H1 (cell line): ENCODE results near the gene COQ8B. TPM values are rescaled to one million over a fixed set of nuclear protein-coding genes. Genes with fewer than 3 reads are reported as not detected.

ENCODE experiments used
- CTCF ChIA-PET: fragments of 300-600 bp; sonication (Branson Sonifier 250); formaldehyde crosslinking; loops from one replicate; lab custom pipeline; 2021; ENCODE audit not compliant: partially characterized antibody; lab: Charles Lee
- POLR2A ChIA-PET: fragments of 300-600 bp; sonication (Branson Sonifier 250); formaldehyde crosslinking; loops from one replicate; lab custom pipeline; 2021; ENCODE audit warnings: inconsistent platforms; ENCODE audit not compliant: partially characterized antibody; lab: Charles Lee
- DNase-seq, 2 experiments: peaks; one replicate each; pipeline versions ENCODE4 v3.0.0 to v3.0.0-alpha.2; 2010 to 2022; ENCODE audit warnings: low spot score in 2 of 2, low read depth in 1 of 2, mixed read lengths in 1 of 2
- FAIRE-seq: peaks from 2 replicates; lab custom pipeline; 2011; peaks lifted over from hg19 to GRCh38; lab: Jason Lieb, UNC
- H2AFZ ChIP-seq: 2 replicates; pipeline ENCODE4 v1.8.1; 2012; ENCODE audit warnings: low read length, inconsistent platforms
- H2AK5ac ChIP-seq: 2 replicates; pipeline ENCODE4 v1.6.1; 2013; ENCODE audit warnings: low read depth, low read length
- H2BK120ac ChIP-seq: replicated peaks from 2 replicates; pipeline ENCODE3; 2013; ENCODE audit warnings: low read depth, low read length, inconsistent platforms
- H2BK12ac ChIP-seq: 2 replicates; pipeline ENCODE4 v1.6.1; 2013; ENCODE audit warnings: low read depth, low read length
- H2BK15ac ChIP-seq: 2 replicates; pipeline ENCODE4 v1.6.1; 2013; ENCODE audit warnings: low read length
- H2BK20ac ChIP-seq: 2 replicates; pipeline ENCODE4 v1.6.1; 2013; ENCODE audit warnings: low read length
- H2BK5ac ChIP-seq: 2 replicates; pipeline ENCODE4 v1.6.1; 2013; ENCODE audit warnings: low read depth, low read length
- H3K14ac ChIP-seq: 2 replicates; pipeline ENCODE4 v1.6.1; 2013; ENCODE audit warnings: inconsistent platforms; ENCODE audit not compliant: insufficient read length
- H3K18ac ChIP-seq: 2 replicates; pipeline ENCODE4 v1.6.1; 2013; ENCODE audit warnings: low read length; ENCODE audit errors: extremely low read depth
- H3K23ac ChIP-seq: 2 replicates; pipeline ENCODE4 v1.6.1; 2013; ENCODE audit warnings: inconsistent platforms; ENCODE audit not compliant: insufficient read length
- H3K23me2 ChIP-seq: 2 replicates; pipeline ENCODE4 v1.6.1; 2013; ENCODE audit warnings: low read depth, low read length
- H3K27ac ChIP-seq: 2 replicates; pipeline ENCODE4 v1.6.1; 2011; ENCODE audit warnings: low read depth, low read length, inconsistent platforms
- H3K27me3 ChIP-seq, 4 experiments: replicated peaks in 1 of 4; 1 replicate in 1 of 4; 2 replicates in 3 of 4; pipeline versions ENCODE4 v1.6.1 to v1.8.1; 2011 to 2013; ENCODE audit warnings: low read length in 3 of 4, mild to moderate bottlenecking in 3 of 4, inconsistent platforms in 2 of 4, mixed read lengths in 2 of 4, moderate library complexity in 1 of 4; ENCODE audit not compliant: control insufficient read depth in 3 of 4, insufficient read depth in 3 of 4; ENCODE audit errors: extremely low read depth in 1 of 4
- H3K36me3 ChIP-seq, 4 experiments: 2 replicates each; pipeline versions ENCODE4 v1.6.1 to v1.8.1; 2011 to 2013; ENCODE audit warnings: mild to moderate bottlenecking in 4 of 4, low read length in 3 of 4, moderate library complexity in 2 of 4, control low read depth in 1 of 4, inconsistent platforms in 1 of 4; ENCODE audit not compliant: insufficient read depth in 4 of 4, control insufficient read depth in 2 of 4
- H3K4ac ChIP-seq: replicated peaks from 2 replicates; pipeline ENCODE3; 2013; ENCODE audit warnings: low read length, low read depth, mixed read lengths, inconsistent platforms; ENCODE audit not compliant: insufficient read length
- H3K4me1 ChIP-seq, 4 experiments: replicated peaks in 1 of 4; 1 replicate in 1 of 4; 2 replicates in 3 of 4; pipeline versions ENCODE4 v1.6.1 to v1.8.1; 2011 to 2013; ENCODE audit warnings: low read length in 3 of 4, inconsistent platforms in 2 of 4, mixed read lengths in 1 of 4; ENCODE audit not compliant: insufficient read depth in 4 of 4, control insufficient read depth in 3 of 4
- H3K4me2 ChIP-seq, 2 experiments: 2 replicates each; pipeline versions ENCODE4 v1.6.1 to v1.8.1; 2011 to 2013; ENCODE audit warnings: low read depth in 2 of 2, low read length in 2 of 2, control low read depth in 1 of 2, inconsistent platforms in 1 of 2, mild to moderate bottlenecking in 1 of 2; ENCODE audit not compliant: insufficient read depth in 1 of 2
- H3K4me3 ChIP-seq, 4 experiments: fragments of 200-600, 300-600 bp in 1 of 4; sonication (generic), shearing (Covaris generic), sonication (Bioruptor Twin) in 1 of 4; 2 replicates each; pipeline versions ENCODE4 v1.5.1 to v1.8.1; 2011 to 2016; ENCODE audit warnings: low read length in 4 of 4, low read depth in 3 of 4, control low read depth in 2 of 4, inconsistent platforms in 2 of 4, mild to moderate bottlenecking in 2 of 4, mixed read lengths in 1 of 4, moderate library complexity in 1 of 4; ENCODE audit not compliant: insufficient read depth in 2 of 4; ENCODE audit errors: extremely low read depth in 1 of 4
- H3K56ac ChIP-seq: replicated peaks from 2 replicates; pipeline ENCODE3; 2013; ENCODE audit warnings: low read depth, mild to moderate bottlenecking, mixed read lengths, low read length, inconsistent platforms; ENCODE audit not compliant: insufficient read length
- H3K79me1 ChIP-seq: 2 replicates; pipeline ENCODE4 v1.6.1; 2013; ENCODE audit warnings: low read depth, low read length, control low read depth
- H3K79me2 ChIP-seq, 2 experiments: 2 replicates each; pipeline versions ENCODE4 v1.6.1 to v1.8.1; 2012 to 2013; ENCODE audit warnings: low read length in 2 of 2, mild to moderate bottlenecking in 2 of 2, inconsistent platforms in 1 of 2; ENCODE audit not compliant: insufficient read depth in 2 of 2, control insufficient read depth in 1 of 2
- H3K9ac ChIP-seq, 4 experiments: replicated peaks in 1 of 4; 1 replicate in 1 of 4; 2 replicates in 3 of 4; pipeline versions ENCODE4 v1.6.1 to v1.8.1; 2011 to 2013; ENCODE audit warnings: low read depth in 3 of 4, low read length in 3 of 4, control low read depth in 2 of 4, mild to moderate bottlenecking in 2 of 4, moderate library complexity in 2 of 4, inconsistent platforms in 1 of 4; ENCODE audit errors: extremely low read depth in 1 of 4
- H3K9me3 ChIP-seq, 2 experiments: 2 replicates each; pipeline versions ENCODE4 v1.6.1 to v1.8.1; 2012 to 2013; ENCODE audit warnings: mild to moderate bottlenecking in 2 of 2, moderate library complexity in 2 of 2, control low read depth in 1 of 2, inconsistent platforms in 1 of 2, low read depth in 1 of 2, low read length in 1 of 2, mixed read lengths in 1 of 2; ENCODE audit not compliant: insufficient read depth in 2 of 2
- H4K20me1 ChIP-seq, 2 experiments: replicated peaks in 1 of 2; 2 replicates each; pipeline versions ENCODE3 to v1.8.1; 2011 to 2013; ENCODE audit warnings: inconsistent platforms in 2 of 2, low read length in 2 of 2, mild to moderate bottlenecking in 1 of 2; ENCODE audit not compliant: insufficient read depth in 2 of 2, control insufficient read depth in 1 of 2
- H4K5ac ChIP-seq: 2 replicates; pipeline ENCODE4 v1.6.1; 2013; ENCODE audit warnings: low read length, low read depth, mixed read lengths, inconsistent platforms; ENCODE audit not compliant: insufficient read length
- H4K8ac ChIP-seq: 2 replicates; pipeline ENCODE4 v1.8.0; 2013; ENCODE audit warnings: mild to moderate bottlenecking, moderate library complexity, low read length, inconsistent platforms; ENCODE audit not compliant: insufficient read depth; ENCODE audit errors: extremely low read depth
- H4K91ac ChIP-seq: replicated peaks from 2 replicates; pipeline ENCODE3; 2013; ENCODE audit warnings: low read length, mixed read lengths, inconsistent platforms; ENCODE audit not compliant: insufficient read length
- BACH1 ChIP-seq: IDR thresholded peaks from 2 replicates; pipeline ENCODE4 v1.6.1; 2012; ENCODE audit warnings: low read length, improper control_type of control experiment
- CBX5 ChIP-seq: fragments of 300-800, 300-1000 bp; sonication (generic); IDR thresholded peaks from 2 replicates; pipeline ENCODE4 v1.7.1; 2016; ENCODE audit warnings: antibody characterized with exemption, low read length, low read depth
- CBX8 ChIP-seq: fragments of 300-800, 300-1000 bp; sonication (generic); IDR thresholded peaks from 2 replicates; pipeline ENCODE4 v1.7.1; 2016; ENCODE audit warnings: low read depth, low read length, borderline replicate concordance
- EGR1 ChIP-seq: IDR thresholded peaks from 2 replicates; pipeline ENCODE4 v1.6.1; 2011; ENCODE audit warnings: low read depth, low read length, borderline replicate concordance
- KDM5A ChIP-seq: fragments of 200-600 bp; IDR thresholded peaks from 2 replicates; pipeline ENCODE4 v1.7.1; 2012; ENCODE audit warnings: mild to moderate bottlenecking, low read length, inconsistent platforms, mixed read lengths
- MAFK ChIP-seq: IDR thresholded peaks from 2 replicates; pipeline ENCODE4 v1.6.1; 2012; ENCODE audit warnings: low read depth, mild to moderate bottlenecking, improper control_type of control experiment, low read length
- POU5F1 ChIP-seq: IDR thresholded peaks from 2 replicates; pipeline ENCODE4 v1.6.1; 2011; ENCODE audit warnings: low read depth, mild to moderate bottlenecking, low read length, moderate library complexity
- RXRA ChIP-seq: IDR thresholded peaks from 2 replicates; pipeline ENCODE4 v1.6.1; 2011; ENCODE audit warnings: low read depth, mild to moderate bottlenecking, low read length, moderate library complexity; ENCODE audit not compliant: insufficient read depth
- SIX5 ChIP-seq: IDR thresholded peaks from 2 replicates; pipeline ENCODE4 v1.6.1; 2011; ENCODE audit warnings: mild to moderate bottlenecking, low read depth, low read length
- SP2 ChIP-seq: IDR thresholded peaks from 2 replicates; pipeline ENCODE4 v1.6.1; 2012; ENCODE audit warnings: mild to moderate bottlenecking, low read length, inconsistent platforms
- SP4 ChIP-seq: IDR thresholded peaks from 2 replicates; pipeline ENCODE4 v1.6.1; 2012; ENCODE audit warnings: low read length, inconsistent platforms
- TEAD4 ChIP-seq: IDR thresholded peaks from 2 replicates; pipeline ENCODE4 v1.6.1; 2012; ENCODE audit warnings: low read depth, low read length, inconsistent platforms, mixed read lengths
- USF2 ChIP-seq: IDR thresholded peaks from 2 replicates; pipeline ENCODE4 v1.6.1; 2011; ENCODE audit warnings: low read length, improper control_type of control experiment
- ZNF274 ChIP-seq: IDR thresholded peaks from 2 replicates; pipeline ENCODE4 v1.7.0; 2012; ENCODE audit warnings: low read length, borderline replicate concordance; ENCODE audit errors: extremely low read depth
- WGBS, 2 experiments: shearing (Covaris generic) in 1 of 2; methylation state at CpG; one replicate each; pipeline versions ENCODE4 v1.1.6 to v1.1.7; 2013 to 2015; ENCODE audit warnings: low lambda C conversion rate in 2 of 2, mixed read lengths in 2 of 2, inconsistent platforms in 1 of 2, low coverage in 1 of 2, missing lambda C conversion rate in 1 of 2; ENCODE audit not compliant: insufficient replicate concordance in 2 of 2, insufficient coverage in 1 of 2, insufficient read length in 1 of 2; ENCODE audit errors: extremely low coverage in 1 of 2, missing lambda C conversion rate in 1 of 2; 5-methylcytosine and 5-hydroxymethylcytosine counted together
- polyA plus RNA-seq, 7 experiments: library from polyadenylated mRNA; depleted of rRNA in 3 of 7; stranded (reverse) in 5 of 7; unstranded in 2 of 7; fragments of >200 nt in 5 of 7; fragments of 200-250 nt in 2 of 7; gene quantifications; 1 replicate in 5 of 7; 2 replicates in 1 of 7; 4 replicates in 1 of 7; pipeline versions ENCODE4 v1.2.1 to v1.2.3, GENCODE V29; 2011 to 2013; ENCODE audit warnings: missing spikeins in 2 of 7, mixed read lengths in 2 of 7
- total RNA-seq: library from RNA; stranded (reverse); fragmentation: NEBNext Ultra II Directional; extraction: Animal tissue kit (Norgen Biotek cat#: 25700); gene quantifications from 2 replicates; pipeline ENCODE4 v1.2.1, GENCODE V29; 2021

COQ8B gene
- total and polyA plus RNA-seq, 2 of the 8 experiments (the other 6 are each of a cell fraction or from before 2014, with no cell fraction given), result 41.7 to 46.1 TPM

- no peaks in the 10 kb centered on the region for H3K23me2 ChIP-seq
- H2BK20ac ChIP-seq, result no peak overlapping the region
- CTCF ChIA-PET, result interaction anchor here (0.5 to 4.7 kb wide), 14 partner anchors 10 to 294 kb away, joined by 3 to 26 read pairs (median 4); partner anchors contain the start of genes ITPKC and MIA
- DNase-seq (no peak), FAIRE-seq (no peak)
- peaks cover 0 to 13% (median 3%) of the 10 kb centered on the region in 4 experiments; a peak in 4 of 7 replicates for H3K4me1 ChIP-seq
- H3K4me3 ChIP-seq, result no peak overlapping the region
- H2AFZ ChIP-seq, result no peak overlapping the region
- H4K91ac ChIP-seq, result no peak overlapping the region
- no peak overlapping the region for H3K9ac ChIP-seq
- H4K20me1 ChIP-seq, result peaks cover 0 to 7% of the 10 kb centered on the region in 2 experiments
- H3K14ac ChIP-seq, result no peak overlapping the region
- 90% methylated on average over 10 of the region's 10 CpGs; no CpG with 5 or more reads in 1 of the 2 experiments for WGBS, 2 experiments
- no peaks in the 10 kb centered on the region for H3K9me3 ChIP-seq
- no peaks in the 10 kb centered on the region; the same call in 1 of the 2 replicates for H3K79me1 ChIP-seq
- no peak overlapping the region for H2BK15ac ChIP-seq
- H3K23ac ChIP-seq, result no peak overlapping the region
- no peak overlapping the region for H4K5ac ChIP-seq
- no peak overlapping the region for H4K8ac ChIP-seq
- H2BK120ac ChIP-seq, result no peak overlapping the region
- no peak overlapping the region for H3K18ac ChIP-seq
- POLR2A ChIA-PET, result interaction anchor here (1.1 to 12.4 kb wide), 15 partner anchors 10 to 81 kb away, joined by 3 to 120 read pairs (median 7); partner anchors contain the start of genes ACTMAP, COQ8B, EGLN2 and ITPKC
- no peak overlapping the region for H3K56ac ChIP-seq
- no peaks in the 10 kb centered on the region for H3K27me3 ChIP-seq
- no peak overlapping the region for H3K27ac ChIP-seq
- peaks cover 0 to 11% of the 10 kb centered on the region in 2 experiments; a peak in 1 of 4 replicates for H3K79me2 ChIP-seq
- H2BK5ac ChIP-seq, result 0 out of 2 replicates have a peak overlapping the region, but pooled peaks have one; percentile 4
- H3K36me3 ChIP-seq, result peaks cover 0 to 13% (median 1%) of the 10 kb centered on the region in 4 experiments; a peak in 3 of 8 replicates
- no peak overlapping the region for H2BK12ac ChIP-seq
- H3K4ac ChIP-seq, result no peak overlapping the region
- no peak overlapping the region for H2AK5ac ChIP-seq
- H3K4me2 ChIP-seq, result no peak overlapping the region
- TF ChIP-seq RXRA (no peak), CBX8 (no peak), POU5F1 (no peak), USF2 (no peak), CBX5 (no peak), SIX5 (no peak), MAFK (no peak), SP4 (no peak), TEAD4 (no peak), BACH1 (no peak), KDM5A (no peak), SP2 (no peak), ZNF274 (no peak), EGR1 (no peak)
Observed at GRCh38 chr19:40743926-40744325, 27.2 kb upstream of the COQ8B start.
